ENCODE data around the gene OR2J1. TPM values are rescaled to one million over a fixed set of nuclear protein-coding genes. Genes with fewer than 3 reads are reported as not detected.
"Not testable (repeated sequence)": the region's sequence is repeated elsewhere in the genome, so short reads cannot be mapped to it uniquely, and the experiment has no call there.

Gene OR2J1
- total RNA-seq, 2 donors from 2014 or later: not detected

DNA sequence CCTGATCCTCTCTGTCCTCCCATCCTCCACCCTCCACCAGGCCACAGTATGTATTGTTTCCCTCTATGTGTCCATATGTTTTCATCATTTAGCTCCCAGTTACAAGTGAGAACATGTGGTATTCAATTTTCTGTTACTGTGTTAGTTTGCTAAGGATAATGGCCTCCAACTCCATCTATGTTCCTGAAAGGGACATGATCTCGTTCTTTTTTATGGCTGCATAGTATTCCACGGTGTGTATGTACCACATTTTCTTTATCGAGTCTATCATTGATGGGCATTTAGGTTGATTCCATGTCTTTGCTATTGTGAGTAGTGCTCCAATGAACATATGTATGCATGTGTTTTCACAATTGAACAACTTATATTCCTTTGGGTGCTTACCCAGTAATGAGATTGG, 50.2 kb downstream of the OR2J1 start:
- DNase-seq; ATAC-seq; intact Hi-C loops (cut with DNase I, micrococcal nuclease): not testable (repeated sequence)

Other genes with a start within 250 kb of the OR2J1 start
- gene TRIM27, start 175.5 kb upstream of the OR2J1 start, total RNA-seq: 10 to 100 TPM; 30.2 to 39.4 TPM
- 1 to 10 TPM; 1.5 to 2.0 TPM for gene ZNF311, start 94.2 kb upstream of the OR2J1 start, total RNA-seq
- gene OR2W1, start 54.3 kb upstream of the OR2J1 start, total RNA-seq: not detected
- gene OR2B3, start 12.2 kb upstream of the OR2J1 start, total RNA-seq: not detected
- gene OR2J3, start 8.6 kb downstream of the OR2J1 start, total RNA-seq: not detected
- gene OR2J2, start 71.4 kb downstream of the OR2J1 start, total RNA-seq: not detected
- not detected for gene OR14J1, start 202.2 kb downstream of the OR2J1 start, total RNA-seq

All from left colon (tissue), 2 donors.